Upper lobe of left lung (tissue), 6 donors: ENCODE data around the gene TMEM232. TPM values are rescaled to one million over a fixed set of nuclear protein-coding genes. Genes with fewer than 3 reads are reported as not detected.

Experiments
- ATAC-seq, 2 donors: fragments of 200-7000 bp; cut with Tn5 transposase; one replicate each; pipeline ENCODE4 v1.9.1; 2022; ENCODE audit warnings: mild to moderate bottlenecking in 2 of 2, moderate library complexity in 2 of 2; ENCODE audit not compliant: low FRiP score in 2 of 2
- DNase-seq, 2 donors: peaks; one replicate each; pipeline ENCODE4 v3.0.0-alpha.2; 2019 to 2020
- H3K27ac ChIP-seq, 4 donors: fragments of 200-600 bp; sonication (generic); one replicate each; pipeline ENCODE4 v1.5.1; 2016 to 2019
- H3K27me3 ChIP-seq, 4 donors: fragments of 200-600 bp; sonication (generic); one replicate each; pipeline ENCODE4 v1.5.1; 2017 to 2019
- H3K36me3 ChIP-seq, 4 donors: fragments of 200-600 bp; sonication (generic); one replicate each; pipeline ENCODE4 v1.5.1; 2016 to 2019
- H3K4me1 ChIP-seq, 4 donors: fragments of 200-600 bp; sonication (generic); one replicate each; pipeline ENCODE4 v1.5.1; 2018 to 2019
- H3K4me3 ChIP-seq, 4 donors: fragments of 200-600 bp; sonication (generic); one replicate each; pipeline ENCODE4 v1.5.1; 2017 to 2019; ENCODE audit warnings: mild to moderate bottlenecking in 2 of 4, moderate library complexity in 1 of 4
- H3K9me3 ChIP-seq, 4 donors: fragments of 200-600 bp; sonication (generic); one replicate each; pipeline ENCODE4 v1.5.1; 2018 to 2019
- CTCF ChIP-seq, 6 experiments: fragments of 450-650 bp in 4 of 6; fragments of 200-600 bp in 2 of 6; sonication (generic) in 2 of 6; IDR thresholded peaks; one replicate each; pipeline ENCODE4 v1.5.1; 2016 to 2019; ENCODE audit warnings: antibody characterized with exemption in 6 of 6
- EP300 ChIP-seq, 4 donors: sonication (generic); formaldehyde crosslinking; IDR thresholded peaks; one replicate each; pipeline ENCODE4 v1.5.1; 2017; ENCODE audit warnings: antibody characterized with exemption in 4 of 4, control low read depth in 2 of 4
- POLR2A ChIP-seq, 4 donors: fragments of 450-650 bp; IDR thresholded peaks; one replicate each; pipeline ENCODE4 v1.5.1; 2016 to 2017; ENCODE audit warnings: antibody characterized with exemption in 4 of 4, mild to moderate bottlenecking in 2 of 4
- POLR2AphosphoS5 ChIP-seq, 2 donors: sonication (generic); formaldehyde crosslinking; IDR thresholded peaks; one replicate each; pipeline ENCODE4 v1.5.1; 2017; ENCODE audit warnings: antibody characterized with exemption in 2 of 2
- WGBS, 2 donors: methylation state at CpG; one replicate each; pipeline ENCODE4 v1.1.5; 2017 to 2018; 5-methylcytosine and 5-hydroxymethylcytosine counted together
- total RNA-seq, 6 donors: library from RNA; depleted of rRNA in 4 of 6; stranded (reverse); fragments of >200 nt in 4 of 6; gene quantifications; one replicate each; pipeline versions ENCODE4 v1.1.0 to v1.2.1, GENCODE V29; 2016 to 2021
- donor health status: DM: no; HTN: no; CAD: no; lungs with moderate emphysema.
- donor health status: DM: no; HTN: yes; CAD: no; lungs with severe emphysema.

Gene TMEM232
- total RNA-seq, 6 donors from 2014 or later = 1.5 to 36.9 (median 7.8) TPM

GRCh38 chr5:110572729-110573128 lies 153.7 kb downstream of the TMEM232 start:
- H3K4me1 ChIP-seq = no peaks in the 10 kb centered on the region
- no peak overlapping the region for H3K4me3 ChIP-seq
- no peaks in the 10 kb centered on the region for H3K27me3 ChIP-seq
- H3K27ac ChIP-seq = no peak overlapping the region
- DNase-seq (no peak), ATAC-seq (no peak)
- WGBS, 2 donors = 88 to 94% methylated on average over 1 of the region's 1 CpG
- H3K36me3 ChIP-seq = no peaks in the 10 kb centered on the region
- TF ChIP-seq EP300 (IDR thresholded peaks at IDR 0.05) = no peak
- peaks cover 0 to 4% (median 0%) of the 10 kb centered on the region in 4 donors for H3K9me3 ChIP-seq

GRCh38 chr5:110562191-110562590 lies 164.3 kb downstream of the TMEM232 start:
- Histone ChIP-seq H3K36me3 (no peaks in the 10 kb centered on the region), H3K27me3 (no peaks in the 10 kb centered on the region), H3K4me3 (no peak overlapping the region), H3K4me1 (no peaks in the 10 kb centered on the region), H3K27ac (no peak overlapping the region), H3K9me3 (no peaks in the 10 kb centered on the region)
- ATAC-seq (no peak), DNase-seq (no peak)
- no peak for TF ChIP-seq EP300 (IDR thresholded peaks at IDR 0.05)

GRCh38 chr5:110561510-110561909 lies 165.0 kb downstream of the TMEM232 start:
- no peak for ATAC-seq
- Histone ChIP-seq H3K36me3 (no peaks in the 10 kb centered on the region), H3K4me1 (no peaks in the 10 kb centered on the region), H3K27me3 (no peaks in the 10 kb centered on the region), H3K4me3 (no peak overlapping the region), H3K27ac (no peak overlapping the region), H3K9me3 (no peaks in the 10 kb centered on the region)
- WGBS, 2 donors = 44 to 75% methylated on average over 1 of the region's 1 CpG
- TF ChIP-seq POLR2AphosphoS5 (IDR thresholded peaks at IDR 0.05) (no peak), POLR2A (IDR thresholded peaks at IDR 0.05) (no peak), CTCF (IDR thresholded peaks at IDR 0.05) (no peak), EP300 (IDR thresholded peaks at IDR 0.05) (no peak)
- no peak for DNase-seq

GRCh38 chr5:110549301-110549700 lies 177.2 kb downstream of the TMEM232 start:
- no peak for DNase-seq
- Histone ChIP-seq H3K27me3 (no peaks in the 10 kb centered on the region), H3K9me3 (no peaks in the 10 kb centered on the region), H3K27ac (no peak overlapping the region), H3K4me1 (no peaks in the 10 kb centered on the region), H3K36me3 (no peaks in the 10 kb centered on the region), H3K4me3 (no peak overlapping the region)
- 82 to 85% methylated on average over 3 of the region's 3 CpGs for WGBS, 2 donors
- no peak for ATAC-seq
- no peak for TF ChIP-seq POLR2A (IDR thresholded peaks at IDR 0.05)
- no peak for TF ChIP-seq POLR2AphosphoS5 (IDR thresholded peaks at IDR 0.05)
- TF ChIP-seq EP300 (IDR thresholded peaks at IDR 0.05) = no peak
- TF ChIP-seq CTCF (IDR thresholded peaks at IDR 0.05) = no peak

- Histone ChIP-seq H3K27ac (no peak overlapping the region), H3K9me3 (no peaks in the 10 kb centered on the region), H3K27me3 (no peaks in the 10 kb centered on the region), H3K36me3 (no peaks in the 10 kb centered on the region), H3K4me3 (no peak overlapping the region), H3K4me1 (no peaks in the 10 kb centered on the region)
- ATAC-seq (no peak), DNase-seq (no peak)
- TF ChIP-seq CTCF (IDR thresholded peaks at IDR 0.05) = no peak
- TF ChIP-seq POLR2AphosphoS5 (IDR thresholded peaks at IDR 0.05) = no peak
- no peak for TF ChIP-seq POLR2A (IDR thresholded peaks at IDR 0.05)
- TF ChIP-seq EP300 (IDR thresholded peaks at IDR 0.05) = no peak
- WGBS, 2 donors = 92 to 93% methylated on average over 3 of the region's 3 CpGs
These were observed 178.3 kb downstream of the TMEM232 start for GRCh38 chr5:110548171-110548570.

- Histone ChIP-seq H3K4me3 (no peak overlapping the region), H3K36me3 (no peaks in the 10 kb centered on the region), H3K9me3 (no peaks in the 10 kb centered on the region), H3K27ac (no peak overlapping the region), H3K4me1 (no peaks in the 10 kb centered on the region), H3K27me3 (no peaks in the 10 kb centered on the region)
- no peak for DNase-seq
- no peak for ATAC-seq
- WGBS, 2 donors = 88 to 90% methylated on average over 4 of the region's 4 CpGs
- TF ChIP-seq CTCF (IDR thresholded peaks at IDR 0.05) (no peak), POLR2A (IDR thresholded peaks at IDR 0.05) (no peak), POLR2AphosphoS5 (IDR thresholded peaks at IDR 0.05) (no peak), EP300 (IDR thresholded peaks at IDR 0.05) (no peak)
These were observed 179.0 kb downstream of the TMEM232 start for GRCh38 chr5:110547495-110547894.
